SK-N-SH (cell line): ENCODE results near the gene ANKRD44.

Experiments used
- GABPA ChIP-seq: IDR thresholded peaks from 2 replicates; pipeline ENCODE4 v1.4.0; 2012; ENCODE audit warnings: low read depth, mild to moderate bottlenecking
- SMC3 ChIP-seq: IDR thresholded peaks from 2 replicates; pipeline ENCODE4 v1.6.1; 2012; ENCODE audit warnings: low read depth, low read length, improper control_type of control experiment

- TF ChIP-seq SMC3 (no peak), GABPA (no peak)
Observed at GRCh38 chr2:196957442-196957841, 353.1 kb downstream of the ANKRD44 start.
